H9 (cell line): ENCODE data around the gene PLRG1. TPM values are rescaled to one million over a fixed set of nuclear protein-coding genes. Genes with fewer than 3 reads are reported as not detected.

Source experiments
- DNase-seq: peaks from one replicate; pipeline ENCODE4 v3.0.0-alpha.2; 2017
- H2AFZ ChIP-seq: one replicate; pipeline ENCODE4 v1.6.1; 2013; ENCODE audit warnings: mild to moderate bottlenecking, low read length, control low read depth, moderate library complexity
- H2AK5ac ChIP-seq: 2 replicates; pipeline ENCODE4 v1.6.1; 2013; ENCODE audit warnings: low read length, control low read depth, mixed read lengths; ENCODE audit not compliant: insufficient read length
- H2BK120ac ChIP-seq: one replicate; pipeline ENCODE4 v1.6.1; 2013; ENCODE audit warnings: low read depth, mild to moderate bottlenecking, low read length, control low read depth, inconsistent platforms; ENCODE audit not compliant: poor library complexity, severe bottlenecking
- H2BK12ac ChIP-seq: 2 replicates; pipeline ENCODE4 v1.6.1; 2013; ENCODE audit warnings: low read length, control low read depth, mixed read lengths, low read depth; ENCODE audit not compliant: insufficient read length
- H2BK15ac ChIP-seq: 2 replicates; pipeline ENCODE4 v1.6.1; 2013; ENCODE audit warnings: low read depth, low read length, control low read depth
- H2BK20ac ChIP-seq: one replicate; pipeline ENCODE4 v1.6.1; 2013; ENCODE audit warnings: low read depth, mild to moderate bottlenecking, low read length, control low read depth, inconsistent platforms; ENCODE audit not compliant: poor library complexity, severe bottlenecking
- H2BK5ac ChIP-seq: 2 replicates; pipeline ENCODE4 v1.6.1; 2013; ENCODE audit warnings: low read length, control low read depth, mixed read lengths; ENCODE audit not compliant: insufficient read length
- H3K14ac ChIP-seq: 2 replicates; pipeline ENCODE4 v1.6.1; 2013; ENCODE audit warnings: low read length, control low read depth; ENCODE audit not compliant: insufficient read depth
- H3K18ac ChIP-seq: 2 replicates; pipeline ENCODE4 v1.6.1; 2013; ENCODE audit warnings: low read depth, mild to moderate bottlenecking, mixed read lengths, low read length, control low read depth; ENCODE audit not compliant: insufficient read length
- H3K23ac ChIP-seq: 2 replicates; pipeline ENCODE4 v1.6.1; 2013; ENCODE audit warnings: low read length, control low read depth, mixed read lengths, low read depth; ENCODE audit not compliant: insufficient read length
- H3K23me2 ChIP-seq: 2 replicates; pipeline ENCODE4 v1.6.1; 2013; ENCODE audit warnings: low read depth, mild to moderate bottlenecking, mixed read lengths, low read length, control low read depth; ENCODE audit not compliant: insufficient read length, poor library complexity, severe bottlenecking
- H3K27ac ChIP-seq: 2 replicates; pipeline ENCODE4 v1.5.1; 2013; ENCODE audit warnings: low read length, control low read depth, mixed read lengths, low read depth; ENCODE audit not compliant: insufficient read length
- H3K27me3 ChIP-seq: 2 replicates; pipeline ENCODE4 v1.6.1; 2013; ENCODE audit warnings: low read length, control low read depth, inconsistent platforms; ENCODE audit not compliant: insufficient read depth
- H3K4ac ChIP-seq: 2 replicates; pipeline ENCODE4 v1.6.1; 2013; ENCODE audit warnings: low read depth, mild to moderate bottlenecking, control low read depth, inconsistent platforms, low read length, moderate library complexity
- H3K4me1 ChIP-seq: 2 replicates; pipeline ENCODE4 v1.6.1; 2013; ENCODE audit warnings: low read length, control low read depth, inconsistent platforms; ENCODE audit not compliant: insufficient read depth
- H3K4me2 ChIP-seq: 2 replicates; pipeline ENCODE4 v1.6.1; 2013; ENCODE audit warnings: low read length, control low read depth, mixed read lengths; ENCODE audit not compliant: insufficient read length, insufficient read depth
- H3K56ac ChIP-seq: 2 replicates; pipeline ENCODE4 v1.6.1; 2013; ENCODE audit warnings: low read depth, mild to moderate bottlenecking, mixed read lengths, low read length, control low read depth; ENCODE audit not compliant: insufficient read length
- H3K79me1 ChIP-seq: 2 replicates; pipeline ENCODE4 v1.6.1; 2013; ENCODE audit warnings: low read depth, mild to moderate bottlenecking, moderate library complexity, low read length, control low read depth, inconsistent platforms; ENCODE audit not compliant: insufficient read depth, poor library complexity, severe bottlenecking
- H3K79me2 ChIP-seq: 2 replicates; pipeline ENCODE4 v1.6.1; 2013; ENCODE audit warnings: low read length, control low read depth, inconsistent platforms; ENCODE audit not compliant: insufficient read depth
- H3K9ac ChIP-seq: 2 replicates; pipeline ENCODE4 v1.6.1; 2013; ENCODE audit warnings: low read length, control low read depth, mixed read lengths; ENCODE audit not compliant: insufficient read length; ENCODE audit errors: extremely low read depth
- H3K9me3 ChIP-seq: one replicate; pipeline ENCODE4 v1.6.1; 2013; ENCODE audit warnings: low read depth, low read length, inconsistent platforms; ENCODE audit not compliant: control insufficient read depth
- H3T11ph ChIP-seq: one replicate; pipeline ENCODE4 v1.6.1; 2013; ENCODE audit warnings: mild to moderate bottlenecking, low read length, control low read depth, inconsistent platforms
- H4K20me1 ChIP-seq: one replicate; pipeline ENCODE4 v1.6.1; 2013; ENCODE audit not compliant: control insufficient read depth, insufficient read length, insufficient read depth
- H4K5ac ChIP-seq: 2 replicates; pipeline ENCODE4 v1.6.1; 2013; ENCODE audit warnings: low read depth, mild to moderate bottlenecking, mixed read lengths, low read length, control low read depth; ENCODE audit not compliant: insufficient read length
- H4K8ac ChIP-seq: replicated peaks from 2 replicates; pipeline ENCODE4 v1.6.1; 2013; ENCODE audit warnings: low read length, control low read depth, mixed read lengths, low read depth; ENCODE audit not compliant: insufficient read length
- H4K91ac ChIP-seq: 2 replicates; pipeline ENCODE4 v1.6.1; 2013; ENCODE audit warnings: low read depth, mild to moderate bottlenecking, moderate library complexity, mixed read lengths, low read length, control low read depth; ENCODE audit not compliant: insufficient read length
- H3K27ac Mint-ChIP-seq, 3 experiments: 2 replicates in 2 of 3; 3 replicates in 1 of 3; pipeline ENCODE4 v1.8.0; 2020 to 2021; ENCODE audit warnings: mixed read lengths in 3 of 3, mild to moderate bottlenecking in 1 of 3, moderate library complexity in 1 of 3
- H3K27me3 Mint-ChIP-seq: 2 replicates; pipeline ENCODE4 v1.8.0; 2021; ENCODE audit warnings: low read depth, mild to moderate bottlenecking, moderate library complexity, mixed read lengths
- H3K36me3 Mint-ChIP-seq, 3 experiments: 2 replicates in 2 of 3; 3 replicates in 1 of 3; pipeline ENCODE4 v1.8.0; 2020 to 2021; ENCODE audit warnings: low read depth in 3 of 3, mixed read lengths in 3 of 3; ENCODE audit not compliant: insufficient read depth in 1 of 3
- H3K4me1 Mint-ChIP-seq, 2 experiments: 2 replicates each; pipeline ENCODE4 v1.8.0; 2020; ENCODE audit warnings: mixed read lengths in 2 of 2
- H3K4me3 Mint-ChIP-seq, 2 experiments: 2 replicates in 1 of 2; 3 replicates in 1 of 2; pipeline ENCODE4 v1.8.0; 2020 to 2021; ENCODE audit warnings: mild to moderate bottlenecking in 2 of 2, mixed read lengths in 2 of 2, moderate library complexity in 1 of 2
- H3K9me3 Mint-ChIP-seq, 2 experiments: 2 replicates in 1 of 2; 3 replicates in 1 of 2; pipeline ENCODE4 v1.8.0; 2020; ENCODE audit warnings: mild to moderate bottlenecking in 2 of 2, mixed read lengths in 2 of 2, moderate library complexity in 1 of 2
- CTCF ChIP-seq: fragments of 200-600 bp; sonication (generic); conservative IDR thresholded peaks from 3 replicates; pipeline ENCODE4 v1.8.0; 2021; ENCODE audit warnings: antibody characterized with exemption, mild to moderate bottlenecking
- WGBS: extraction: QIAGEN DNeasy Blood & Tissue Kit; methylation state at CpG from one replicate; pipeline ENCODE4 v1.1.7; 2013; ENCODE audit warnings: missing lambda C conversion rate, low lambda C conversion rate, mixed read lengths; ENCODE audit not compliant: insufficient read length; ENCODE audit errors: extremely low coverage; 5-methylcytosine and 5-hydroxymethylcytosine counted together
- total RNA-seq: library from RNA; stranded (reverse); gene quantifications from 2 replicates; pipeline ENCODE4 v1.2.1, GENCODE V29; 2021

PLRG1 gene
- total RNA-seq, 1 experiment from 2014 or later: 113 TPM

- Histone ChIP-seq H3K79me2 (no peaks in the 10 kb centered on the region), H3K4me1 (no peaks in the 10 kb centered on the region)
These were observed 38.0 kb upstream of the PLRG1 start for GRCh38 chr4:154588198-154588597.

More at GRCh38 chr4:154588198-154588597, 38.0 kb upstream of the PLRG1 start:
- Mint-ChIP-seq H3K27me3 (no peaks in the 10 kb centered on the region), H3K36me3 (no peaks in the 10 kb centered on the region), H3K27ac (no peak overlapping the region), H3K4me3 (no peak overlapping the region), H3K9me3 (no peaks in the 10 kb centered on the region), H3K4me1 (peaks cover 8 to 11% of the 10 kb centered on the region in 2 experiments)
- H3K4ac ChIP-seq: no peak overlapping the region
- TF ChIP-seq CTCF: no peak
- no peak overlapping the region for H3T11ph ChIP-seq
- no peak overlapping the region for H2BK20ac ChIP-seq
- no peak overlapping the region for H3K14ac ChIP-seq
- no peak overlapping the region for H3K56ac ChIP-seq
- no peak overlapping the region for H2BK120ac ChIP-seq
- no peak overlapping the region for H4K8ac ChIP-seq
- no peaks in the 10 kb centered on the region for H3K79me1 ChIP-seq
- no peak overlapping the region for H2BK15ac ChIP-seq
- no peaks in the 10 kb centered on the region for H3K9me3 ChIP-seq
- H2AFZ ChIP-seq: no peak overlapping the region
- no peak overlapping the region for H2AK5ac ChIP-seq
- no CpG with 5 or more reads among the region's 2 CpGs for WGBS
- H2BK5ac ChIP-seq: no peak overlapping the region
- H3K4me2 ChIP-seq: no peak overlapping the region
- H3K23ac ChIP-seq: no peak overlapping the region
- H3K23me2 ChIP-seq: no peaks in the 10 kb centered on the region
- no peak overlapping the region for H3K27ac ChIP-seq
- no peak for DNase-seq
- no peak overlapping the region for H4K91ac ChIP-seq
- no peak overlapping the region for H4K5ac ChIP-seq
- no peaks in the 10 kb centered on the region for H3K27me3 ChIP-seq
- H3K18ac ChIP-seq: no peak overlapping the region
- no peaks in the 10 kb centered on the region for H4K20me1 ChIP-seq
- no peak overlapping the region for H3K9ac ChIP-seq
- no peak overlapping the region for H2BK12ac ChIP-seq
